Adipose tissue (tissue), 3 donors: ENCODE data around the gene UCP3. TPM values are rescaled to one million over a fixed set of nuclear protein-coding genes. Genes with fewer than 3 reads are reported as not detected.
"Not testable (repeated sequence)": the region's sequence is repeated elsewhere in the genome, so short reads cannot be mapped to it uniquely, and the experiment has no call there.

Experiments
- H3K27ac ChIP-seq: one replicate; pipeline ENCODE4 v1.5.1; 2013; ENCODE audit warnings: low read depth, low read length
- WGBS, 3 donors: extraction: QIAGEN DNeasy Blood & Tissue Kit; methylation state at CpG; one replicate each; pipeline ENCODE4 v1.1.7; 2013; 5-methylcytosine and 5-hydroxymethylcytosine counted together
- polyA plus RNA-seq, 3 donors: library from polyadenylated mRNA; stranded (reverse); fragments of 200-250 nt; gene quantifications; one replicate each; pipeline ENCODE4 v1.2.3, GENCODE V29; 2013
- donor health status: healthy with polysubstance abuse.
- donor health status: Bipolar disorder and iron deficiency.
- donor health status: healthy.

The UCP3 gene
- polyA plus RNA-seq, 3 donors = 0.48 to 0.80 (median 0.67) TPM

DNA sequence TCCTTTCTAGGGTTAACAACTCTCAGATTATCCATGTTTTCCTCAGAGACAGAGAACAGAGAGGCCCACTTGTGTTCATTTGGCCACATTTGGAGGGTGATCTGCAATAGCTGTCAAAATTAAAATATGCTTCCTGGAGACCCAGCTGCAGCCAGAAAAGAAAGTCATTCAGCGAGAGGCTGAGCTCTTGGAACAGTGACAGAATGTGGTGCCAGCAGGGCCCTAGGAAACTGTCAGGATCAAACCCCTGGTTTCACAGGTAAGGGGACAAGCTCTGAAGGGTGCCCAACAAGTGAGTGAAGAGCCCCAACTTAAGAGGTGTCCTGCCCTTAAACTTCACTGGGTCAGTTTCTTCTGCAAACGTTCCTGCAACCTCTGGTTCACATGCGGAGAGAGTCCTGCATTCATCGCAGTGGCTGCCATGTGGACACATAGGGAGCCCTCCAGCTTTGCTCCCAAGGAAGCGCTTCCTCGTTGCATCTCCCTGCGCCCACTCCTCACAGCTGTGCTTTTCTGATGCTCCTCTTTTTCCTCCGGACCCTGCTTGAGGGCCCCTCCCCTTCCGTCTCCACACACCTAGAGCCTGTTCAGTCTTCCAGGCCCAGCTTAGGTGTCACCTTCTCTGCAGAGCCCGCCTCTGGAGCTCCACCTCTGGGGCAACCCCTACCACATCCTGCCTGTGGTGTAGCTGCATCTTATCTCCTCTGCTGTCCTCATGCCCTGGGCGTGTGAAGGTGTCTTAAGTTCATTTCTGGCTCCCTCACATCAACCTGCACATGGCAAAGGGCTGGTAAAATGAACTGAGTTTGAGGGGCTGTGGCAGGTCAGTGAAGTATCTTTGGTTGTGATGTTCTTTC, 3.9 kb downstream of the UCP3 start:
- H3K27ac ChIP-seq = no peak overlapping the region
- 68 to 71% (median 70%) methylated on average over 11 of the region's 11 CpGs for WGBS, 3 donors

DNA sequence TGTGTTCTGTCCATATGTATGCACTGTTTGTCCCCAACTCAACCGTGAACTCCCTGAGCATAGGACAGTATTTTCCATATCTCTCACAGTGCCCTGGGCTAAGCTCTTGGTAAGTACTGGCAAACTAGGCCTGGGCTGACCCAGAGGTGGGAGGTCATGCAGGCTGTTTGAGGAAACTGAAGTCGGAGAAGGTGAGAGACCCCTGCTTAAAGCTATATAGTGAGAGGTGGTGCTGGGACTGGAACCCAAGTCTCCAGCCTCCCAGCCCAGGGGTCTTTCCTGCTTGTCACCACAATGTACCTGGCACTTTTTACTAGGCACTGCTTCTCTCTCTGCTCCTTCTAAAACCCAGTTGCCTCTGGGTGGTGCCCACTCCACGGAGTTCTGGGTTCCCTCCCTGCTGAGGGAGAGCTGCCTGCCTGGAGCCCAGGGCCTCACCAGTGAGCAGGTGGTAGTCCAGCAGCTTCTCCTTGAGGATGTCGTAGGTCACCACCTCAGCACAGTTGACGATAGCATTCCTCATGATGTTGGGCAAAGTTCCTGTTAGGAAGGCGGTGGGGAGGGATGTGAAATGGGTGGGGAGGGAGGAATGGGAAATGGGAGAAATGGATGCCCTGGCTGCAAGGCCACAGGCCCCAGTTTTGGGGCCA, 4.7 kb downstream of the UCP3 start:
- H3K27ac ChIP-seq = no peak overlapping the region
- 72 to 77% (median 74%) methylated on average over 6 of the region's 6 CpGs for WGBS, 3 donors

DNA sequence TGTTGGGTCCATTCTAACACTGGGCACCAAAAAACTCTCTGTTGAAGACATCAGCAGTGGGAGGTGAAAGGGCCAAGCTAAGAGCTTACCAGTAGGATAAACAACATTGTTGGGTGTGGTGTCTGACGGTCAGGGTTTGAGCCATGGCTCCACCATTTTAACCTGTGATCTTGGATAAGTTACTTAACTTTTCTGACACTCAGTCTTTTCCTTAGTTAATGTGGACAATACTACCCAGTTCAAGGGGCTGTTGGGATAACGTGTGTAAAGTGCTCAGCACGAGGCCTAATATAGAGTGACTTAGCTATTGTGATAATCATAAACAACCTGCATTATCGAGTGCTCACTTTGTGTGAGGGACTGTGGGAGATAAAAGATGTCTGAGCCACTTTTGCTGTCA, 6.1 kb downstream of the UCP3 start:
- WGBS, 3 donors = 91 to 98% (median 96%) methylated on average over 4 of the region's 4 CpGs
- H3K27ac ChIP-seq = no peak overlapping the region

DNA sequence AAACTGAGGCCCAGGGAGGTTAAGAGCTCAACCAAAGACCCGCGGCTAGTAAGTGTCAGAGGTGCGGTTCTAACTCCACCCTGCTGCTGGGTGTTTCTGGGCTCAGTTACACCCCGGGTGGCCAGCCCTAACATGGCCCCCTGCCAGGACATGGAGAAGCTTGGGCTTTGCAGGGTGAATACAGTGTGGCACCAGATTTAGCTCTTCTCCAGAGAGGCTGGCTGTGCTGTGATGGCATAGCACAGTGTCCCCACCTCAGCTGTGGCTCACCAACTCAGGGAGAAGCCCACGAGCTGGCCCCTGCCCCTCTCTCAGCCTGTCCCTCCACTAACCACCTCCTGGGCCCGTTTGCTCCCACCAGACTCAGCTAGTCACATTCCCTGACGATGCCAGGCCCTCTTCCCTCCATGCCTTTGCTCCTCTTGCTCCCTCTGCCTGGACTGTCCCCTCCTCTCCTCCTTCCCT, 7.0 kb downstream of the UCP3 start:
- no peak overlapping the region for H3K27ac ChIP-seq
- 74 to 86% (median 78%) methylated on average over 7 of the region's 7 CpGs for WGBS, 3 donors

DNA sequence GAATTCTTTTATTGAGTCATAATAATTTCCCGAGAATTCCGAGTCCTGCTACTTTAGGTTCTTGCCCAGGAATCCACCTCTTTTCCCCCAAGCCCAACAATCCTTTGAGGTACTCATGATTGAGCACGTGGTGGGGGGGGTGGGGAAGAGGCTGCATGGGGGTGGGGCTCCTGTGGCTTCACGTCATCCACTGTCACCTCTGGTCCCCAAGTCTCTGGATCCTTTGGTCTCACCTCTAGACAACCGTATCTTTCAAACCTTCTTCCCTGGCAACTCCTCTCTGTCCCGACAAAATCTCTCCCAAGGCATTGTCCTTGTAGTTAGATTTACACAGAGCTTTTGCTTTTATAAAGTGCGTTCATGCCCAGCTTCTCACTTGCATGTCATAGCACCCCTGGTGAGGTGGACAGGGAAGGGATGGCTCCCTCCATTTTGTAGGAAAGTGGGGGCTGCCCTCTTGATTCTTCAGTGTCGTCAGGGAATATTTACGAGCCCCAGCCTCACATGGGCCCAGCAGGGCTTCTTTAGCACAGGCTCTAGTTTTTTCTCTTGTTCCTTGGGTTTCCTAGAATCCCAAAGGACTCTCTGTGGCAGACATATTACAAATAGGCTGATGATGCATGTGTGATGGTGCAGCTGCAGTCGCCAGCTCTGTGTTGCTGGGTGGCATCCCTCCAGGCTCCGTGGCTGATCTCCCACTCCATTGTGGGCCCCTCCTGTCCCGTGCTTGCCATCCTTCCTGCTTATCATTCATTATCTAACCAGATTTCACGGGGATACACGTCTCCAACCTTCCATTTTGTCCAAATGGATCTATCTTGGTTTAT, 8.4 kb downstream of the UCP3 start:
- 87 to 91% (median 90%) methylated on average over 14 of the region's 14 CpGs for WGBS, 3 donors
- H3K27ac ChIP-seq = no peak overlapping the region

DNA sequence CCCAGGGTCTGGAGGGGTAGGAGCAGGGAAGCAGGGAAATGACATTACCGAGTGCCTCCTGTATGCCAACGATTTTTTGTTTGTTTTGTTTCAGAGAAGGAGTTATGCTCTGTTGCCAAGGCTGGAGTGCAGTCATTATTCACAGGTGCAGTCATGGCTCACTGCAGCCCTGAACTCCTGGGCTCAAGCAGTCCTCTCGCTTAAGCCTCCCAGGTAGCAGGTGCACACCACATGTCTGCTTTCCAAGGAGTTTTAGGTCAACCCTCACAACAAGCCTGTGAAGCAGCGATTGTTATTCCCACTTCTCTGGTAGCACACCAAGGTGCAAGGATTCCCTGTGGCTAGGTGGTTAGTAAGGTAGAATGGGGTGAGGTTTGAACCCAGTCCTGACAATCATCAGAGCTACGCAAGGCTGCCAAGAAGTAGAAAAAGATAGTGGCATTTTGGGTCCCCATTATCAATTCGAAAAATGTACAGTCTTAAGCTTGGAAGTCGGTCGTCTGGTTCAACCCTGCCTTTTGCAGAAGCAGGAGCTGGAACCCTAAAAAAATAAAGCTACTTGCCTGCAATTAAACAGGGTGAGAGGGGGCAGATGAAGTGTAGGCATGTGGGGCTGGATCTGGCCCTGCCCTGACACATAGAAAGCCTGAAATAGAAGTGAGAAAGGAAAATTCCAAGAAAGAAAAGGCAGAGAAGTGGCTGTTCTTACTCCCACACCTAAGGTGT, 9.1 kb downstream of the UCP3 start:
- WGBS, 3 donors = 72 to 92% (median 89%) methylated on average over 8 of the region's 8 CpGs
- H3K27ac ChIP-seq = no peak overlapping the region

DNA sequence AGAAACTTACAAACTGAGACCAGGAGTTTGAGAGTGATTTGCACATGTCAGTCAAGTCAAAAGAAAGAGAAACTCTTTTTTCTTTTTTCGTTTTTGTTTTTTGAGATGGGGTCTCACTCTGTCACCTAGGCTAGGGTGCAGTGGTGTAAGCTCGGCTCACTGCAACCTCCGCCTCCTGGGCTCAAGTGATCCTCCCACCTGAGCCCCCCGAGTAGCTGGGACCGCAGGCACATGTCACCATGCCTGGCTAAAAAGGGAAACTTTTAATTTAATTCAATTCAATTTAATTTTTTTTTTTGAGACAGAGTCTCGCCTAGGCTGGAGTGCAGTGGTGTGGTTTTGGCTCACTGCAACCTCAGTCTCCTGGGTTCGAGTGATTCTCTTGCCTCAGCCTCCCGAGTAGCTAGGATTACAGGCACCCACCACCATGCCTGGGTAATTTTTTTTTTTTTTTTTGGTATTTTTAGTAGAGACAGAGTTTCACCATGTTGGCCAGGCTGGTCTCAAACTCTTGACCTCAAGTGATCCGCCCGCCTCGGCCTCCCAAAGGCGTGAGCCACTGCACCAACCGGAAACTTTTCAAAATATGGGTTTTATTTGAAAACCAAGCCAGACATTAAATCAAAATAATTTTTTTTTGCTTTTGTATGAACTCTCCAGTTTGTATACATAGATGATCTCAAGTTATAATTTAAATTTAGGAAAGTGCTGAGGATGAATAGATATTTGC, 9.9 kb downstream of the UCP3 start:
- 91 to 95% (median 92%) methylated on average over 13 of the region's 13 CpGs for WGBS, 3 donors
- no peak overlapping the region for H3K27ac ChIP-seq

DNA sequence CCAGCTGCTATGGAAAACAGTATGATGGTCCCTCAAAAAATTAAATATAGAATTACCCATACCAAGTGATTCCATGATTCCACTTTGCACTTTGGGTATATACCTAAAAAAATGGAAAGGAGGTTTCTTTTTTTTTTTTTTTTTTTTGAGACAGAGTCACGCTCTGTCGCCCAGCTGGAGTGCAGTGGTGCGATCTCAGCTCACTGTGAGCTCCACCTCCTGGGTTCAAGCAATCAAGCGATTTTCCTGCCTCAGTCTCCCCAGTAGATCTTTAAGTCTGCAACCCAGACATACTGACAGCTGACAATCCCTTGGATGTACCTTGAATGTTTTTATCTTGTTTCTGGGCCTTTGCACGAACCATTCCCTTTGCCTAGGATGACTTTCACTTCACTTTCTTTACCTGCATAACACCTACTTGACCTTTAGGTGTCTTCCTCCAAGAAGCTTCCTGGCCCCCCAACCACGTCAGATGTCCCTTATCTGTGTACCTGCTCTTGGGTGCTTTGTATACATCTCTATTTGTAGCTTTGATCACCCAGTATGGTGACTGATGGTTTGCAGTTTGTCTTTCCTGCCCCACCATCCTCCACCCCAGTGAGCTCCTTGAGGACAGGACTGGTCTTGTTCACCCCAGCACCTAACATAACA, 11.6 kb downstream of the UCP3 start:
- no peak overlapping the region for H3K27ac ChIP-seq
- WGBS, 3 donors = 84 to 96% (median 87%) methylated on average over 6 of the region's 6 CpGs

DNA sequence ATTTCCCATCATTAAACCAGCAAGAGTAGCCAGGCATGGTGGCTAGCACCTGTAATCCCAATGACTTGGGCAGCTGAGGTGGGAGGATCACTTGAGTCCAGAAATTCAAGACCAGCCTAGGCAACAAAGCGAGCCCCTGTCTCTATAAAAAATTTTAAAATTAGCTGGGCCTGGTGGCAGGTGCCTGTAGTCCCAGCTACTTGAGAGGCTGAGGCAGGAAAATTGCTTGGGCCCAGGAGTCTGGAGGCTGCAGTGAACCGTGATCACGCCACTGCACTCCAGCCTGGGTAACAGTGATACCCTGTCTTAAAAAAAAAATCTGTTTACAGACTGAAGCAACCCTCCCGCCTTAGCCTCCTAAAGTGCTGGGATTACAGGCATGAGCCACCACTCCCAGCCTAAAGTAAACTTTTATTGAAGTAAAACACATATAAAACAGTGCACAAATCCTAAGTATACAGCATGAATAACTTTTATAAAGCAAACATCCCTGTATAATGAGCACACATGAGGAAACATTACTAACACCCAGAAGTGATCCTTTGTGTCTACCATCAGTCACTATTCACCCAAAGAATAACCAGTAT, 12.6 kb downstream of the UCP3 start:
- no peak overlapping the region for H3K27ac ChIP-seq
- WGBS, 3 donors = 86 to 94% (median 93%) methylated on average over 4 of the region's 4 CpGs

DNA sequence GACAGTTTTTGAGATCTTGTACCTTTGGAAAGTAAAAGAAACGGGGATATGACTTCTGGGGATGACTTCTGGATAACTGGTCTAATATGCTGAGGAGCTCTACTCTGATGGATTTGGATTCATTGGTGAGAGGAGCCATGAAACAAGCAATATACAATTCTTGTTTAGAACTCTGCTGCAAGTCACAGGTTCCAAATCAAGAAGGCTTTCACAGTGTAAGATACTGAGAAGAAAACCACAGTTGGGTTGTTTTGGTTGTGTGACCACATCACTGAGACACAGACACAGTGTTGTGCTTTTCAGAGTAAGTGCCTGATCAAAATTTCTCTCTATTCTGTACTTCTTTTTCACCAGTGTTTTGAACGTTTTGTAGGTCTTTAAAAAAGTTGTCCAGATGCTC, 13.2 kb downstream of the UCP3 start:
- 63 to 87% (median 77%) methylated on average over 2 of the region's 2 CpGs for WGBS, 3 donors
- H3K27ac ChIP-seq = no peak overlapping the region

DNA sequence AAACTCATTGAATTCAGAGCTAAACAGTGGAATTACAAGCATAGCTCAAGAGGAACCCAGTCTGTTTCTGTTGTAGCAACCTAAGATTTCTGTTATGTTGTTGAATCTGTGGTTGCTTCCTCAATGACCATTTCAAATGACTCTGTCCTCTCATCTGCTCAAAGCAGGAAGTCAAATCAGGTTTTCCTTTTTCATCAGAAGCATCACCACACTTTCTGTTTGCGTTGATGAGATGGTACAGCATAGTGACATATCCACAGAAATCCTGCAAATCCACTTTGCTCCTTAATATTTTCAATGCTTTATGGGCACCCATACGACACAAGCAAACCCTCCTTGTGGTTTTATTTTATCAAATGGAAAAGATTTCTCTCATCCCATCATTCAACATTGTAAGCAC, 13.6 kb downstream of the UCP3 start:
- WGBS, 3 donors = 55 to 86% (median 56%) methylated on average over 2 of the region's 2 CpGs
- H3K27ac ChIP-seq = no peak overlapping the region

DNA sequence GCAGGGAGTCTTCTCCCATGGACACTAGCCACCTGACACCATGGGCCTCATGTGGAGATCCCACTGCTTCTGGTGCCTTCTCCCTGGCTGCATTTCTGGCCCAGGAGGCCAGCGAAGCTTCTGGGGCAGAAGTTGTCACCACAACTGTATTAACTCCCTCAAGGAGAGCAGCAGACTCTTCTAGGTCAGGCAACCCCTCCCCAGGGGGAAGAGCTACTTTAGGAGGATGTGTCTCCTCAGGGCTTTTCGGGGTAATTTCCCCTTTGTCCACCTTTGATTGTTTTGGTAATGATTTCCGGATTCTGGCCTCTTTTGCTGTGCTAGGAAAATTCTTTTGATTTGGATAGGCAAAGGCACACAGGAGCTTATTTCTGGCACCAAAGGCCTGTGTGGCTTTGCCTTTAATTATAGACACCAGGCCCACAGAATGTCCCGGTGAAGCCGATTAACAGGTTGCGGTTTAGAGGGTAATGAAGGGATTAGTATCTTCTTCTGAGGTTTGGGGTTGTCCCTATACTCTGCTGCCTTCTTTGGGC, 17.3 kb downstream of the UCP3 start:
- H3K27ac ChIP-seq = no peak overlapping the region
- 83 to 87% (median 87%) methylated on average over 6 of the region's 6 CpGs for WGBS, 3 donors

DNA sequence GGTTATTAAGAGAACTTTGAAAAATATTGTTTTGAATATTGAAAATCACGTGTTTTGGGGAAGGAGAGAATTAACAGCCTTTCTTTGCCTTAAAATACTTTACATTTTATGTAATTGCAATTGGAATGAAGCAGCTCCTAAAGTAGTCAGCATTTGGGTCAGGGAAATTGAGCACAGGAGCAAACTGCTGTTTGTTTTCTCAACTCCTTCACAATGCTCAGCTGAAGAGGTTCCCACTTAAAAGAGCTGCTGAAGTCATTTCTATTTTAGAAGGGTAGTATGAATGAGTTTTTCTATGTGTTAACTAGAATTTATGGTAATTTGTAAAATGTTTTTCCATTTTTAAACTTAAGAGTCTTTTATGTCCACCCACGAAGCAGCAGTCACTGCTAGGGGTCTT, 18.2 kb downstream of the UCP3 start:
- 83 to 88% (median 85%) methylated on average over 2 of the region's 2 CpGs for WGBS, 3 donors
- H3K27ac ChIP-seq = no peak overlapping the region

DNA sequence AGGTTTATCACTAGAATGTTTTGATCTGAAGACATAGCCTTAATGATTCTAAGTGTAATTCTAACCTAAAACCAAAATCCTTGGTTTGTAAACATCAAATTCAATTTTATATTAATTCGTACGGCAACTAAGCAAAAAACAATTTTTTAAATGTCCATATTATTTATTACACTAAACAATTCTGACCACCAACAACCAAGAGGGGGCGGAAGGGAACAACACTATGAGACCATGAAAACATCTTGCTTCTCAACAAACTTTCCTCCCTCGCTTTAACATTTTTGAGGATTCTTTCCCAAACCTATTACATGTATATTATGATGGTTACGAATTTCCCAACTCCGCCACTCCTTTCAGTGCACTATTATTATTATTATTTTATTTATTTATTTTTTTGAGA, 19.7 kb downstream of the UCP3 start:
- no peak overlapping the region for H3K27ac ChIP-seq
- WGBS, 3 donors = 84 to 92% (median 92%) methylated on average over 6 of the region's 6 CpGs

DNA sequence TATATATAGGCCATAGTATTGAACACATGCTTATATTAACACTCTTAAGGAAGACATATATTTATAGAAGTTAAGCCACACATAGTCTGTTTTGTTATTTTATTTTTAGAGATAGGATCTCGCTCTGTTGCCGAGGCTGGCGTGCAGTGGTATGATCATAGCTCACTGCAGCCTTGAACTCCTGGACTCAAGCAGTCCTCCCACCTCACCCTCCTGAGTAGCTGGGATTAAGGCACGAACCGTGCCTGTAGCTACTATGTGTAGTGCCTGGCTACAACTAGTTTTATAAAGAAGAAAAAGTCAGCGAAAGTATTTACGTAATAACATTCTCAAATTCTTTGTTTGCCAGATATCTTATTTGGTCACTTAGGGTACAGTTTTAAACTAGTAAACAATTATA, 20.7 kb downstream of the UCP3 start:
- H3K27ac ChIP-seq = no peak overlapping the region
- 69 to 94% (median 92%) methylated on average over 7 of the region's 7 CpGs for WGBS, 3 donors

DNA sequence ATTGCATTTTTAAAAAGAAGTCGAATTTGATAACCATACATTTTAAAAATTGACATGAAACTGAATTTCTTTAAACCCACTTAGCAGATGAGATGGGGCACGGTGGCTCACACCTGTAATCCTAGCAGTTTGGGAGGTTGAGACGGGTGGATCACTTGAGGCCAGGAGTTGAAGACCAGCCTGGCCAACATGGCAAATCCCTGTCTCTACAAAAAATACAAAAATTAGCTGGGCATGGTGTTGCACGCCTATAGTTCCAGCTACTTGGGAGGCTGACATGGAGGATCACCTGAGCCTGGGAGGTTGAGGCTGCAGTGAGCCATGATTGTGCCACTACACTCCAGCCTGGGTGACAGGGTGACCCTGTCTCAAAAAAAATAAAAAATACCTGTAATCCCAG, 23.2 kb downstream of the UCP3 start:
- not testable (repeated sequence) for H3K27ac ChIP-seq
- 93 to 96% (median 94%) methylated on average over 4 of the region's 4 CpGs for WGBS, 3 donors
